HepG2 (cell line): ENCODE measurements around the gene TNNI2. TPM values are rescaled to one million over a fixed set of nuclear protein-coding genes. Genes with fewer than 3 reads are reported as not detected.

Source experiments
- ATAC-seq: fragments of 200-7000 bp; cut with Tn5 transposase; 3 replicates; pipeline ENCODE4 v1.9.1; 2020; ENCODE audit warnings: mild to moderate bottlenecking, moderate library complexity
- BruUV-seq: library from RNA; stranded (reverse); fragments of 400-500 nt; replicated peaks from 2 replicates; lab custom pipeline; 2021; lab: Mats Ljungman, UMichigan
- CTCF ChIA-PET: fragments of 300-600 bp; formaldehyde crosslinking; extraction: SDS; loops from one replicate; lab custom pipeline; 2021; ENCODE audit warnings: low total read pairs, inconsistent platforms, low intra/inter-chr PET ratio; lab: Yijun Ruan, JAX
- POLR2A ChIA-PET: fragments of 350-600 bp; sonication (Branson Sonifier 250); formaldehyde crosslinking; loops from one replicate; lab custom pipeline; 2020; ENCODE audit warnings: antibody characterized with exemption, inconsistent platforms; lab: Yijun Ruan, JAX
- DNase-seq: peaks from one replicate; pipeline ENCODE4 v3.0.0-alpha.2; 2015; ENCODE audit warnings: low spot score
- FAIRE-seq: peaks from 3 replicates; lab custom pipeline; 2011; peaks lifted over from hg19 to GRCh38; lab: Jason Lieb, UNC
- H2AFZ ChIP-seq: one replicate; pipeline ENCODE4 v1.6.1; 2011; ENCODE audit warnings: low read length, inconsistent platforms
- H3K27ac ChIP-seq: fragments of 300-600 bp; 3 replicates; pipeline ENCODE4 v1.8.0; 2011; ENCODE audit warnings: mixed run types, mild to moderate bottlenecking, mixed read lengths, low read length, inconsistent platforms; ENCODE audit not compliant: insufficient read depth; ENCODE audit errors: extremely low read length
- H3K27me3 ChIP-seq, 2 experiments: fragments of 200-600 bp in 1 of 2; 2 replicates in 1 of 2; 3 replicates in 1 of 2; pipeline versions ENCODE4 v1.6.0 to v1.8.0; 2011; ENCODE audit warnings: low read length in 2 of 2, mild to moderate bottlenecking in 2 of 2, moderate library complexity in 2 of 2, inconsistent platforms in 1 of 2; ENCODE audit not compliant: insufficient read depth in 2 of 2, control insufficient read depth in 1 of 2
- H3K36me3 ChIP-seq, 2 experiments: fragments of 200-600 bp in 1 of 2; replicated peaks in 1 of 2; 2 replicates in 1 of 2; 3 replicates in 1 of 2; pipeline versions ENCODE4 v1.5.1 to v1.8.0; 2011; ENCODE audit warnings: low read length in 2 of 2, inconsistent platforms in 1 of 2; ENCODE audit not compliant: insufficient read depth in 2 of 2, control insufficient read depth in 1 of 2
- H3K4me1 ChIP-seq: 2 replicates; pipeline ENCODE4 v1.5.1; 2012; ENCODE audit warnings: low read length, inconsistent platforms; ENCODE audit not compliant: insufficient read depth
- H3K4me2 ChIP-seq: 2 replicates; pipeline ENCODE4 v1.6.0; 2011; ENCODE audit warnings: low read depth, low read length, inconsistent platforms
- H3K4me3 ChIP-seq, 3 experiments: fragments of 200-600 bp in 1 of 3; sonication (generic), shearing (Covaris generic) in 1 of 3; replicated peaks in 1 of 3; 2 replicates each; pipeline ENCODE4 v1.5.1; 2011 to 2016; ENCODE audit warnings: low read length in 3 of 3, inconsistent platforms in 2 of 3, low read depth in 2 of 3, mild to moderate bottlenecking in 2 of 3, control low read depth in 1 of 3, mixed read lengths in 1 of 3; ENCODE audit not compliant: insufficient read depth in 1 of 3
- H3K79me2 ChIP-seq: one replicate; pipeline ENCODE4 v1.6.1; 2011; ENCODE audit warnings: low read length, inconsistent platforms; ENCODE audit not compliant: insufficient read depth
- H3K9ac ChIP-seq: 2 replicates; pipeline ENCODE4 v1.6.0; 2011; ENCODE audit warnings: mild to moderate bottlenecking, low read depth, low read length, inconsistent platforms; ENCODE audit not compliant: insufficient read depth
- H3K9me3 ChIP-seq: 2 replicates; pipeline ENCODE4 v1.5.1; 2012; ENCODE audit warnings: mild to moderate bottlenecking, low read length
- H4K20me1 ChIP-seq: 2 replicates; pipeline ENCODE4 v1.6.0; 2011; ENCODE audit warnings: inconsistent platforms, mild to moderate bottlenecking, low read length, moderate library complexity; ENCODE audit not compliant: insufficient read depth
- CHD2 ChIP-seq: IDR thresholded peaks from 2 replicates; pipeline ENCODE4 v1.6.1; 2011; ENCODE audit warnings: low read depth, low read length, improper control_type of control experiment
- GATA4 ChIP-seq: sonication (generic); IDR thresholded peaks from 2 replicates; pipeline ENCODE4 v1.6.1; 2016; ENCODE audit warnings: antibody characterized with exemption, low read depth, borderline replicate concordance
- GRHL1 ChIP-seq: sonication (generic); formaldehyde crosslinking; conservative IDR thresholded peaks from 2 replicates; pipeline ENCODE4 v1.8.0; 2022; ENCODE audit warnings: missing genetic modification reagents
- HNF1A ChIP-seq, 2 experiments: sonication (generic) in 1 of 2; formaldehyde crosslinking in 1 of 2; IDR thresholded peaks; 2 replicates each; pipeline versions ENCODE4 v1.4.0 to v1.6.1; 2016 to 2020; ENCODE audit warnings: borderline replicate concordance in 1 of 2, low read depth in 1 of 2, mild to moderate bottlenecking in 1 of 2, missing genetic modification reagents in 1 of 2
- KAT8 ChIP-seq: IDR thresholded peaks from 2 replicates; pipeline ENCODE4 v1.6.1; 2016; ENCODE audit warnings: missing genetic modification reagents, missing compliant biosample characterization
- MED8 ChIP-seq: sonication (generic); formaldehyde crosslinking; IDR thresholded peaks from 2 replicates; pipeline ENCODE4 v1.8.1; 2023; ENCODE audit warnings: mild to moderate bottlenecking, missing genetic modification reagents; ENCODE audit not compliant: insufficient replicate concordance
- MNT ChIP-seq: fragments of 450-650 bp; IDR thresholded peaks from 2 replicates; pipeline ENCODE4 v1.6.1; 2016
- NFE2L2 ChIP-seq: fragments of 150-350 bp; IDR thresholded peaks from 2 replicates; pipeline ENCODE4 v1.6.1; 2014; ENCODE audit warnings: low read length
- NFKBIZ ChIP-seq: IDR thresholded peaks from 2 replicates; pipeline ENCODE4 v1.6.1; 2018; ENCODE audit warnings: missing genetic modification reagents, missing compliant biosample characterization
- NFYC ChIP-seq: IDR thresholded peaks from 2 replicates; pipeline ENCODE4 v1.6.1; 2016; ENCODE audit warnings: missing genetic modification reagents, missing compliant biosample characterization
- PBX3 ChIP-seq: sonication (generic); formaldehyde crosslinking; IDR thresholded peaks from 2 replicates; pipeline ENCODE4 v1.8.1; 2023; ENCODE audit warnings: missing genetic modification reagents, inconsistent platforms, borderline replicate concordance
- RBM22 ChIP-seq: fragments of 200-400 bp; formaldehyde crosslinking; optimal IDR thresholded peaks from 2 replicates; pipeline ENCODE3; 2017; ENCODE audit warnings: mild to moderate bottlenecking, low read length, moderate library complexity
- SPEN ChIP-seq: sonication (generic); formaldehyde crosslinking; IDR thresholded peaks from 2 replicates; pipeline ENCODE4 v1.5.1; 2020; ENCODE audit warnings: low read depth, mild to moderate bottlenecking, missing genetic modification reagents
- ZMAT5 ChIP-seq: sonication (generic); formaldehyde crosslinking; IDR thresholded peaks from 2 replicates; pipeline ENCODE4 v1.5.0; 2020; ENCODE audit warnings: mild to moderate bottlenecking, low read depth, missing genetic modification reagents, borderline replicate concordance
- ZNF567 ChIP-seq: sonication (generic); formaldehyde crosslinking; IDR thresholded peaks from 2 replicates; pipeline ENCODE4 v1.8.1; 2023; ENCODE audit warnings: mild to moderate bottlenecking, missing genetic modification reagents, borderline replicate concordance
- ZNF709 ChIP-seq: sonication (generic); formaldehyde crosslinking; IDR thresholded peaks from 2 replicates; pipeline ENCODE4 v1.5.0; 2020; ENCODE audit warnings: mild to moderate bottlenecking, missing genetic modification reagents
- ZNF777 ChIP-seq: sonication (generic); formaldehyde crosslinking; IDR thresholded peaks from 2 replicates; pipeline ENCODE4 v1.4.0; 2020; ENCODE audit warnings: missing genetic modification reagents
- WGBS: methylation state at CpG from one replicate; pipeline ENCODE4 v1.1.6; 2017; ENCODE audit warnings: low lambda C conversion rate; 5-methylcytosine and 5-hydroxymethylcytosine counted together
- in situ Hi-C: cut with HindIII; loops from 2 replicates; pipeline ENCODE4 v1.10.0; 2017; ENCODE audit warnings: low pct_unique_long_range_greater_than_20kb; ENCODE audit not compliant: extremely low pct_ligation_motif_present
- intact Hi-C: fragments of 100-400 bp; cut with micrococcal nuclease; formaldehyde crosslinking; loops from one replicate; pipeline ENCODE4 v1.10.0; 2022; ENCODE audit not compliant: unreplicated experiment
- polyA plus RNA-seq, 8 experiments: library from polyadenylated mRNA; depleted of rRNA in 3 of 8; stranded (reverse) in 7 of 8; unstranded in 1 of 8; fragments of >200 nt; fragmentation: Illumina TruSeq in 4 of 8; extraction: Trizol in 4 of 8; gene quantifications; 2 replicates each; pipeline versions ENCODE4 v1.2.1 to v1.2.3, GENCODE V29; 2011 to 2016; ENCODE audit warnings: low read depth in 4 of 8, missing spikeins in 1 of 8, mixed read lengths in 1 of 8; ENCODE audit not compliant: insufficient read depth in 1 of 8
- total RNA-seq, 5 experiments: library from RNA; depleted of rRNA; stranded (reverse); fragments of >200 nt; fragmentation: Illumina TruSeq; extraction: Trizol; gene quantifications; 2 replicates each; pipeline ENCODE4 v1.2.3, GENCODE V29; 2016; ENCODE audit warnings: low read depth in 1 of 5

Gene TNNI2
- total and polyA plus RNA-seq, 2 of the 13 experiments (the other 11 are each of a cell fraction or from before 2014, with no cell fraction given), result 7.2 to 12.0 TPM

- Histone ChIP-seq H3K4me2 (no peak overlapping the region), H3K36me3 (no peaks in the 10 kb centered on the region), H3K9me3 (no peaks in the 10 kb centered on the region), H3K9ac (no peak overlapping the region), H3K79me2 (no peaks in the 10 kb centered on the region), H3K27ac (no peak overlapping the region), H2AFZ (no peak overlapping the region), H3K4me1 (no peaks in the 10 kb centered on the region), H4K20me1 (no peaks in the 10 kb centered on the region), H3K27me3 (peaks cover 15 to 55% of the 10 kb centered on the region in 2 experiments), H3K4me3 (no peak overlapping the region)
- DNase-seq (no peak), FAIRE-seq (no peak), ATAC-seq (no peak)
- no TSS peak for BruUV-seq
- ChIA-PET POLR2A (no interaction called here), CTCF (no interaction called here)
- WGBS, result 3% methylated on average over 4 of the region's 6 CpGs
- intact Hi-C loops (no loop called here), in situ Hi-C loops (no loop called here)
- TF ChIP-seq NFKBIZ (CRISPR knock-in tag) (no peak), PBX3 (CRISPR knock-in tag) (no peak), GATA4 (no peak), KAT8 (CRISPR knock-in tag) (no peak), ZNF567 (no peak), NFYC (no peak), CHD2 (no peak), MNT (no peak), RBM22 (no peak), GRHL1 (CRISPR knock-in tag) (no peak), MED8 (CRISPR knock-in tag) (no peak), SPEN (no peak), ZNF709 (CRISPR knock-in tag) (no peak), NFE2L2 (no peak), HNF1A (IDR thresholded peaks at IDR 0.05; ENCODE audit: low read depth) (no peak), HNF1A (CRISPR knock-in tag; IDR thresholded peaks at IDR 0.05; ENCODE audit: borderline replicate concordance) (no peak), ZNF777 (CRISPR knock-in tag) (no peak), ZMAT5 (CRISPR knock-in tag) (no peak)
Measured at GRCh38 chr11:1888811-1889210, 50.0 kb downstream of the TNNI2 start.
